Stimulated activated CD4-positive, alpha-beta T cell treated with anti-CD3 and anti-CD28 coated beads, Interleukin-4, amount 100 ng/mL, for 48 hours (primary cell): ENCODE measurements around the gene TNFAIP3.
"Not testable (repeated sequence)": the region's sequence is repeated elsewhere in the genome, so short reads cannot be mapped to it uniquely, and the experiment has no call there.

Experiments
- DNase-seq, 2 donors: peaks; one replicate each; pipeline ENCODE4 v3.0.0-alpha.2; 2020; ENCODE audit warnings: low read depth in 2 of 2

Gene TNFAIP3

GRCh38 chr6:137866914-137867684 lies at the start of gene TNFAIP3:
TSS of gene TNFAIP3 (plus strand) at chr6:137867259. CDS start at chr6:137871228, 3,969 bp downstream.
- peak; percentile 94 for DNase-seq

GRCh38 chr6:137818440-137818839 lies 48.6 kb upstream of the TNFAIP3 start:
- DNase-seq, result no peak

DNA sequence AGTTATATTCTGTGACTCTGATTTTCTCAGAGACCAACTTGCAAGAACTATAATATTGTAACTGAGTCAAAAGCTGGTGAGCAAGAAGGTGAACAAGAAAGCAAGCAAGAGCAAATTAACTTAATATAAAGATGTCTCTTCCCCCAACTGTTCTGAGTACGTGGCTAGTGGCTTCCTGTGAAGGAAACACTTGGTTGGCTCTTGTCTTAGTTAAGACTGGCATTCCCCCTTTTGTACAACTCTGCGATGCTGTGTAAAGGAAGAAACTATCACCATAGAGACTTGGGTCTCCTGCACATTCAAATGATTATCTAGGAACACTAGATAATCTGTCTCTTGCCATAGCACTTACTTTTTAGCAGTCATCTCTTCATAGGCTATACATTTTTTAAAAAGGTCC lies 47.3 kb upstream of the TNFAIP3 start:
- DNase-seq, result no peak

- DNase-seq, result no peak
Observed at GRCh38 chr6:137820425-137820824, 46.6 kb upstream of the TNFAIP3 start.

DNA sequence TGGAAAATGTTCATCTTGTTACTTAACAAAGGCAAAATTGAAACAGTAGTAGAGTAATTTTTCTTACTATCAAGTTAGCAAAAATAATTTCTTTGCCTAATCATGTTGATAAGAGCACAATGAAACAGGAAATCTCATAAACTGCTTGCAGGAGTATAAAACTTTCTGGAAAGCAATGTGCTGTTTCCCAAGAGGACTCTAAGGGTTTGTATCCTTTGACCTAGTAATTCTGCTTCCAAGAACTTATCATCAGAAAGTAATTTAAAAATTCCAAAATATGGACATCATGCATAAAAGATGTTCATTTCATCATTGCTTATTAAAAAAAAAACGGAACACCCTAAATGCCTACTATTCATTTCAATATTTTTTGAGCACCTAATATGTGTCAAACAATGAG lies 46.1 kb upstream of the TNFAIP3 start:
- DNase-seq, result no peak

GRCh38 chr6:137821491-137821890 lies 45.6 kb upstream of the TNFAIP3 start:
- DNase-seq, result no peak

DNA sequence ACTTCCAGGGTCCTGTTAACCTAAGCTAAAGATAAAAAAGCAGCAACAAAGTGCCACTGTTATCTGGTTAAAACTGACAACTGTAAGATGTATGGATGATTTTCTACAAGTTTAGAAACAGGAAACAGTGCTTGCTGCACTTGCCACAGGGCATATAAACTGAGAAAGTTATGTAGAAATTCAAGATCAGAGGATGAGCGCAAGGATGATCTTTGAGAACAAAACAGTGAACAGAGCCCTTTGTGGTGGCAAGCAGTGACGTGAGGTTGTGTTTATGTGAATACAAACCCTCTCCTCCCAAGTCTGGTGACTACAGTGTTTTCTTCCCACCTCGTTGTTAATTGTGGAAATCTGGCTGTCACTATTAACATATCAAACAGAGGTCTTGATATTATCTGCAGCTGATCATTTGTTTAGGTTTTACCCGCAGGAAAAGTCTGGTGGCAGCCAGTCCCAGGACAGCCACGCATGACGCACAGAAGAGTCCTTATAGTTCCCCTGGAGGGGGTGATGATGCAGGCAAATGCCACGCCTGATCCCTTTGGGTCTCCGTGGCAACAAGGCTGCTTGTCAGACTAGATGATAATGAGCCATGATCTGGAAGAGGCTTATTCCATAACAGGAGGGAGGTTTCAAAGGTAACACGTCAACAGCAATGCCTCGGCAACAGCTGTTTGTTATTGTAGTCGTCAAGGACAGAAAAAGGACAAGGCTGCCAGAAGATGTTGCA lies 43.1 kb upstream of the TNFAIP3 start:
- peak; percentile 48 to 65 for DNase-seq

- no peak for DNase-seq
Observed at GRCh38 chr6:137824556-137824879, 42.5 kb upstream of the TNFAIP3 start.

DNA sequence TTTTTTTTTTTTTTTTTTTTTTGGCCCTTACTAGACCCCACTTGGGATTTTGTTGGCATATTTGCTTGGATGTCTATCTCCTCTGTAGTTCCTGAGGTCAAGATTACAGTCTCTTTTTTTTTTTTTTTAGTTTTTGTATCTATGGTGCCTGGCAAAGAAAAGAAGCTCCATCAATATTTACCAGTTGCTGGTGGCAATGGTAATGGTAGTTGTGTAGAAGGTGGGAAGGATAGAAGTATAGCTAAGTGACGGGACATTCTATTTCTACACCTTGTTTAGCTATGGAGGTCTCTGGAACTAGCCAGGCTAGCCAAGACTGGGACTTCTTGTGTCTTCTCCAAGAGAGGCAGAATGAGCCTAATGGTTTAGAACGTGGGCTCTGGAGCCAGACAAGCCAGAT lies 42.2 kb upstream of the TNFAIP3 start:
- DNase-seq, result no peak

DNA sequence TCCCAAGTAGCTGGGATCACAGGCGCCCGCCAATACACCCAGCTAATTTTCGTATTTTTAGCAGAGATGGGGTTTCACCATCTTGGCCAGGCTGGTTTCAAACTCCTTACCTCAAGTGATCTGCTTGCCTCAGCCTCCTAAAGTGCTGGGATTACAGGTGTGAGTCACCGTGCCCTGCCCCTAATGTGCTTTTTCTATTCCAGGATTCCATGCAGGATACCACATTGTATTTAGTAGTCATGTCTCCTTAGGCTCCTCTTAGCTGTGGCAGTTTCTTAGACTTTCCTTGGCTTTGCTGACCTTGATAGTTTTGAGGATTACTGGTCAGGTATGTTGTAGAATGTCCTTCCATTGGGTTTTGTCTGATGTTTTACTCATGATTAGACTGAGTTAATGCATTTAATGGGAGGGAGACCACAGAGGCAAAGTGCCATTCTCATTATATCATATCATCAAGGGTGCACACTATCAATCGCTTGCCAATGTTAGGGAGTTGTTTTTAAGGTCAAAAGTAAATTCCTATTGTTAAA lies 39.6 kb upstream of the TNFAIP3 start:
- no peak for DNase-seq

DNA sequence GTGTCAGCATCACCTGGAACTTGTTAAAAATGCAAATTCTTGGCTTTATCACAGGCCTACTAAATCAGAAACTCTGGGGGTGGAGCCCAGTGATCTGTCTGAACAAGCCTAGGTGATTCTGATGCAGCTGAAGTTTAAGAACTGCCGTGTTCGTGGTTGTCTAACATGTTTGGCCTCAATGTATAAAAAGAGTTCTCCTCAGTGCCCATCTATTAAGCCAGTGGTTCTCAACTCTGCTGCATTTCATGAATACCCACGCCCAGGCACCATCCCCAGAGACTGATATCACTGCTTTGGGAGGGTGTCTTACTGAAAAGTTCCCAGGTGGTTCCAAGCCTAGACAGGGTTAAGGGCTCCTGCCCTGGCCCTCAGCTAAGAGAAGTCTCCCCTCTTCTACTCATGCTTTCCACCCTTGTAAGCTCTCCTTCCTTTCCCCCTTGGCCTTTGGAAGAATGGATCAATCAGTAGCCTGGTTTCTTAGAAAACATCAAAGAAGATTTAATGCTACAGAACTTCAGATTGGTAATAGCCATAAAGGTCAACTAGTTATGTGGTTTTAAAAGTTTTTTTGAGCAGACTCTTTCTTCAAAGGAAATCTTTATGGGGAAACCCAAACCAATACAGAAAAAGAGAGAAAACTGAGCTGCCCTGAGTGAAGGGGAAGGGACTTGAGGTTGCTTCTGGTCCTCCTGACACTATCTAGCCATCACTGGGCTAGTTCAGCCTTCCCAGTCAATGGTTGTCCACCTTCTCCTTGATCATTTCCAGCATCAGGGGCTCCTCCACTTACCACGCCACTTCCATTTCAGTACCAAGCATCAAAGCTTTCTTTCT lies 38.9 kb upstream of the TNFAIP3 start:
- DNase-seq, result peak; percentile 31 to 52

DNA sequence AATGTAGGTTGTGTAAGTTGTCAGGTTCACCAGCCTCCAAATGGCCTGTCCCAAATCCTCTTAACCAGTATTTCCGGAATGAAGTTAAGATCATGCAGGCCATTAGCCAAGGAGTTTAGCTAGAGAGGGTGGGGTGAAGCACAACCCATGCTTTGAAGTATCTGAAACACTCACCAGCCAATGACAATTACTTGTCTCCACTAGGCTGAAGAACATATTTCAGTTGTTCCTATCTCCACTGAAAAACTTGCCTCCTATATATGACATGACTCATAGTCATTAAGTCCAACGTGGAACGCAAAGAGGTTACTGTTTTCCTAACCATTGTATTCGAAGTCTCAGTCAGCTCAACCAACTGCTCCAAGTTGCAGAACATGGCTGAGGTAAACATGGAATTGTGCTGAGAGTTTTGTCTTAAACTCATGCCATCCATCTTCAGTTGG lies 37.4 kb upstream of the TNFAIP3 start:
- no peak for DNase-seq

- DNase-seq, result no peak
Observed at GRCh38 chr6:137830511-137830911, 36.5 kb upstream of the TNFAIP3 start.

DNA sequence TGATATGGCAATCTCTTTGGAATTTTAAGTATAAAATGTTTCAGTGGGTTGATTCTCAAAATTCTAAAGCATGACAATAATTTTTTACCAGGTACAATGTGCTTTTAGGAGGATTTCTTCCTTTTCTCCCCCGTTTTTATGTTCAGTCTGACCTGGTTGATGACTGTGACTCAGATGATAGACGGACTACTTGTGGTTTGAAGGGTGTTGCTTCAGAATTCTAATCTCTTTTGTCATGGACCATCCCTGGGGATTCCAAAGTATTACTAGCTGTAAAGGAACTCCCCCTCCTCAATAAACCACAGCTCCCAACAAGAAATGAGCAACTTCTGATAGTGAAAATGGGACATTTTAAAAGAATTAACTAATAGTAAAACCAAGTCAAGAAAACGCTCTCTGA lies 34.9 kb upstream of the TNFAIP3 start:
- no peak for DNase-seq

DNA sequence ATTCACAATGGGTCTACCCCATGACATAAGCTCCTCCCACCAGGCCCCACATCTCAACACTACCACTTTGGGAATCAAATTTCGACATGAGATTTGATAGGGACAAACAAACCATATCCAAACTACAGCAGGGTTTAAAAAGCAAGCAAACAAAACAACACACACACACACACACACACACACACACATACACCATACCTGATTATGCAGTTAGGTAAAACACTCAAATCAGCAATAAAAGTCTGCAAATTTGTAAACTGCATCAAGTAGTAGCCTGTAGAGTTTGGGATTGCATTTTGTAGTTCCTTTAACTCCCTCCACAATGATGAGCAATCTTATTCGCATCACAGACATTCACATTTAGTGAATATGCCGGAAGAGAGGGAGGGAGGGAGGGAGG lies 32.6 kb upstream of the TNFAIP3 start:
- DNase-seq, result no peak

GRCh38 chr6:137836788-137837187 lies 30.3 kb upstream of the TNFAIP3 start:
- no peak for DNase-seq

DNA sequence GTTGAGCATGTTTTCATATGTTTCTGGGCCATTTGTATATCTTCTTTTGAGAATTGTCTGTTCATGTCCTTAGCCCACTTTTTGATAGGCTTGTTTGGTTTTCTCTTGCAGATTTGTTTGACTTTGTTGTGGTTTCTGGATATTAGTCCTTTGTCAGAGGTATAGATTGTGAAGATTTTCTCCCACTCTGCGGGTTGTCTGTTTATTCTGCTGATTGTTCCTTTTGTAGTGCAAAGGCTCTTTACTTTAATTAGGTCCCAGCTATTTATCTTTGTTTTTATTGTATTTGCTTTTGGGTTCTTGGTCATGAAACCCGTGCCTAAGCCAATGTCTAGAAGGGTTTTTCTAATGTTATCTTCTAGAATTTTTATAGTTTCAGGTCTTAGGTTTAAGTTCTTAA lies 29.0 kb upstream of the TNFAIP3 start:
- DNase-seq, result not testable (repeated sequence)

GRCh38 chr6:137838597-137838996 lies 28.5 kb upstream of the TNFAIP3 start:
- DNase-seq, result not testable (repeated sequence)

DNA sequence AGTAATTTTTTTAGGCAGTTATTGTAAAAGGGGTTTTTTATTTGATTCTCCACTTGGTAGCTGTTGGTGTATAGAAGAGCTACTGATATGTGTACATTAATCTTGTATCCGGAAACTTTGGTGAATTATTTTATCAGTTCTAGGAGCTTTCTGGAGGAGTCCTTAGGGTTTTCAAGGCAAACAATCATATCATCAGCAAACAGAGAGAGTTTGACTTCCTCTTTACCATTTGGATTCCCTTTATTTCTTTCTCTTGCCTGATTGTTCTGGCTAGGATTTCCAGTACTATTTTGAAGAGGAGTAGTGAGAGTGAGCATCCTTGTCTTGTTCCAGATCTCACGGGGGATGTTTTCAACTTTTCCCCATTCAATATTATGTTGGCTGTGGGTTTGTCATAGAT lies 28.0 kb upstream of the TNFAIP3 start:
- no peak for DNase-seq

DNA sequence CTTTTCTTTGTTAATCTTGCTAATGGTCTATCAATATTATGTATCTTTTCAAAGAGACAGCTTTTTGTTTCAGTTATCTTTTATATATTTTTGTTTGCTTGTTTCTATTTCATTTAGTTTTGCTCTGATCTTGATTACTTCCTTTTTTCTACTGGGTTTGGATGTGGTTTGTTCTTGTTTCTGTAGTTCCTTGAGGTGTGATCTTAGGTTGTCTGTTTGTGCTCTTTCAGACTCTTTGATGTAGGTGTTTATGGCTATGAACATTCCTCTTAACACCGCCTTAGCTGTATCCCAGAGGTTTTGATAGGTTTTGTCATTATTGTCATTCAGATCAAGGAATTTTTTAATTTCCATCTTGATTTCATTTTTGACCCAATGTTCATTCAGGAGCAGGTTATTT lies 26.8 kb upstream of the TNFAIP3 start:
- no peak for DNase-seq

DNA sequence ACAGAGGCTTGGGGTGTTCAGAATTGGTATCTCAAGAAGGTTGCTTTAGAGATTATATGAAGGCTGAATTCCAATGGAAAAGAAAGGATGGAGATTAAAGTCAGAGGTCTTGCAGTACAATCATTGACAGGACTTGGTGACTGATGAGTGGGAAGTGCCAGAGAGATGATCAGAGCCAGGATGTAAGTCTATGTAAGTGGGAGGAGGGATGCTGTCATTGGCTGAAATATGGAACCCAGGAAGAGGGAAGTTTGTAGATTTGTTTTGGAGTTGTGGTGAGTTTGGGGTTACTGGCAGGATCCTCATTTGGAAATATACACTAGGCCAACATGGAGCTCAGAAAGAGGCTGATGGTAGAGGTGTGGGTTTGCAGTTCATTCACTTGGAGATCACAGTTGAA lies 23.8 kb upstream of the TNFAIP3 start:
- no peak for DNase-seq

DNA sequence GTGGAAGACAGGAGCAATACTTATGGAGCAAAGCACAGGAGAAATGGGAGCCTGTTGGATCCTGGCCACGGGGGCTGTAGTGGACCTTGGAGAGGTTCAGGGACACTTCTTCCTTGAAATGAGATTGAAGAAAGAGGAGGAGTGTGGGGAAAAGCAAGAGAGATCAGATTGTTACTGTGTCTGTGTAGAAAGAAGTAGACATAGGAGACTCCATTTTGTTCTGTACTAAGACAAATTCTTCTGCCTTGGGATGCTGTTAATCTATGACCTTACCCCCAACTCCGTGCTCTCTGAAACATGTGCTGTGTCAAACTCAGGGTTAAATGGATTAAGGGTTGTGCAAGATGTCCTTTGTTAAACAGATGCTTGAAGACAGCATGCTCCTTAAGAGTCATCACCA lies 22.7 kb upstream of the TNFAIP3 start:
- not testable (repeated sequence) for DNase-seq
